CD14-positive monocyte (primary cell): Measurements from ENCODE around the gene KCNJ18. TPM values are rescaled to one million over a fixed set of nuclear protein-coding genes. Genes with fewer than 3 reads are reported as not detected.
"Not testable (repeated sequence)": the region's sequence is repeated elsewhere in the genome, so short reads cannot be mapped to it uniquely, and the experiment has no call there.

Experiments
- DNase-seq, 3 donors: peaks; one replicate each; pipeline ENCODE4 v3.0.0-alpha.2; 2011 to 2022
- H2AFZ ChIP-seq: 2 replicates; pipeline ENCODE4 v1.6.0; 2012; ENCODE audit warnings: mild to moderate bottlenecking, low read depth, low read length, inconsistent platforms; ENCODE audit not compliant: insufficient read depth, poor library complexity, severe bottlenecking
- H3K27ac ChIP-seq, 2 donors: 1 replicate in 1 of 2; 2 replicates in 1 of 2; pipeline ENCODE4 v1.5.1; 2012 to 2013; ENCODE audit warnings: low read length in 2 of 2, control low read depth in 1 of 2, inconsistent platforms in 1 of 2, low read depth in 1 of 2, mild to moderate bottlenecking in 1 of 2
- H3K27me3 ChIP-seq, 2 donors: one replicate each; pipeline versions ENCODE4 v1.6.0 to v1.6.1; 2011 to 2013; ENCODE audit warnings: low read length in 2 of 2; ENCODE audit not compliant: control insufficient read depth in 2 of 2, insufficient read depth in 2 of 2
- H3K36me3 ChIP-seq, 2 donors: replicated peaks in 1 of 2; 1 replicate in 1 of 2; 2 replicates in 1 of 2; pipeline versions ENCODE4 v1.5.1 to v1.6.1; 2012 to 2013; ENCODE audit warnings: low read length in 2 of 2, control low read depth in 1 of 2, inconsistent platforms in 1 of 2, mild to moderate bottlenecking in 1 of 2; ENCODE audit not compliant: insufficient read depth in 2 of 2, control insufficient read depth in 1 of 2
- H3K4me1 ChIP-seq, 2 donors: 1 replicate in 1 of 2; 2 replicates in 1 of 2; pipeline versions ENCODE4 v1.5.1 to v1.6.1; 2012 to 2013; ENCODE audit warnings: low read length in 2 of 2, control low read depth in 1 of 2, inconsistent platforms in 1 of 2, mild to moderate bottlenecking in 1 of 2, moderate library complexity in 1 of 2; ENCODE audit not compliant: insufficient read depth in 2 of 2, control insufficient read depth in 1 of 2
- H3K4me2 ChIP-seq: replicated peaks from 2 replicates; pipeline ENCODE3; 2012; ENCODE audit warnings: low read length, moderate library complexity, mild to moderate bottlenecking; ENCODE audit not compliant: poor library complexity, severe bottlenecking; ENCODE audit errors: extremely low read depth
- H3K4me3 ChIP-seq, 3 experiments: fragments of 200-600 bp in 1 of 3; sonication (generic) in 1 of 3; replicated peaks in 1 of 3; 1 replicate in 2 of 3; 2 replicates in 1 of 3; pipeline ENCODE4 v1.5.1; 2011 to 2013; ENCODE audit warnings: low read length in 3 of 3, mild to moderate bottlenecking in 3 of 3, control low read depth in 2 of 3, low read depth in 2 of 3, inconsistent platforms in 1 of 3, moderate library complexity in 1 of 3
- H3K79me2 ChIP-seq: 2 replicates; pipeline ENCODE4 v1.6.0; 2012; ENCODE audit warnings: mild to moderate bottlenecking, control low read depth, inconsistent platforms, low read length, moderate library complexity; ENCODE audit not compliant: insufficient read depth
- H3K9ac ChIP-seq: 2 replicates; pipeline ENCODE4 v1.6.0; 2017; ENCODE audit warnings: low read length, mild to moderate bottlenecking; ENCODE audit not compliant: insufficient read depth, poor library complexity, severe bottlenecking
- H3K9me3 ChIP-seq, 2 donors: replicated peaks in 1 of 2; 1 replicate in 1 of 2; 2 replicates in 1 of 2; pipeline versions ENCODE4 v1.5.1 to v1.6.1; 2012 to 2013; ENCODE audit warnings: low read length in 2 of 2, control low read depth in 1 of 2; ENCODE audit not compliant: control insufficient read depth in 1 of 2, insufficient read depth in 1 of 2
- H4K20me1 ChIP-seq: 2 replicates; pipeline ENCODE4 v1.6.0; 2012; ENCODE audit warnings: mild to moderate bottlenecking, low read length, control low read depth, moderate library complexity; ENCODE audit not compliant: insufficient read depth
- H3K27ac Mint-ChIP-seq, 7 donors: one replicate each; pipeline ENCODE4 v1.8.0; 2020; ENCODE audit warnings: mild to moderate bottlenecking in 7 of 7, mixed read lengths in 7 of 7, moderate library complexity in 6 of 7, inconsistent platforms in 2 of 7
- H3K27me3 Mint-ChIP-seq, 3 donors: one replicate each; pipeline ENCODE4 v1.8.0; 2021 to 2022; ENCODE audit warnings: low read depth in 3 of 3, mild to moderate bottlenecking in 3 of 3, mixed read lengths in 3 of 3, moderate library complexity in 3 of 3, inconsistent platforms in 1 of 3
- H3K36me3 Mint-ChIP-seq, 2 donors: one replicate each; pipeline ENCODE4 v1.8.0; 2020; ENCODE audit warnings: mixed read lengths in 2 of 2, inconsistent platforms in 1 of 2, mild to moderate bottlenecking in 1 of 2
- H3K4me1 Mint-ChIP-seq: one replicate; pipeline ENCODE4 v1.8.0; 2020; ENCODE audit warnings: mild to moderate bottlenecking, mixed read lengths
- H3K4me3 Mint-ChIP-seq, 2 donors: one replicate each; pipeline ENCODE4 v1.8.0; 2020; ENCODE audit warnings: mild to moderate bottlenecking in 2 of 2, mixed read lengths in 2 of 2, moderate library complexity in 1 of 2
- H3K9me3 Mint-ChIP-seq, 7 donors: one replicate each; pipeline ENCODE4 v1.8.0; 2020 to 2022; ENCODE audit warnings: mixed read lengths in 7 of 7, mild to moderate bottlenecking in 6 of 7, moderate library complexity in 6 of 7, inconsistent platforms in 2 of 7
- WGBS: methylation state at CpG from one replicate; pipeline ENCODE4 v1.1.5; 2013; ENCODE audit warnings: missing lambda C conversion rate; ENCODE audit not compliant: insufficient coverage; 5-methylcytosine and 5-hydroxymethylcytosine counted together
- intact Hi-C, 2 donors: fragments of 100-400 bp; cut with micrococcal nuclease; formaldehyde crosslinking; loops; one replicate each; pipeline versions ENCODE4 v1.15.0 to v1.15.1; 2023
- polyA plus RNA-seq, 3 donors: library from polyadenylated mRNA; depleted of rRNA in 1 of 3; unstranded in 2 of 3; stranded (reverse) in 1 of 3; fragments of 300-500 nt in 2 of 3; fragments of >200 nt in 1 of 3; fragmentation: Illumina TruSeq in 2 of 3; gene quantifications; 1 replicate in 2 of 3; 2 replicates in 1 of 3; pipeline ENCODE4 v1.2.3, GENCODE V29; 2012 to 2021

The KCNJ18 gene
- polyA plus RNA-seq, 3 donors: not detected

DNA sequence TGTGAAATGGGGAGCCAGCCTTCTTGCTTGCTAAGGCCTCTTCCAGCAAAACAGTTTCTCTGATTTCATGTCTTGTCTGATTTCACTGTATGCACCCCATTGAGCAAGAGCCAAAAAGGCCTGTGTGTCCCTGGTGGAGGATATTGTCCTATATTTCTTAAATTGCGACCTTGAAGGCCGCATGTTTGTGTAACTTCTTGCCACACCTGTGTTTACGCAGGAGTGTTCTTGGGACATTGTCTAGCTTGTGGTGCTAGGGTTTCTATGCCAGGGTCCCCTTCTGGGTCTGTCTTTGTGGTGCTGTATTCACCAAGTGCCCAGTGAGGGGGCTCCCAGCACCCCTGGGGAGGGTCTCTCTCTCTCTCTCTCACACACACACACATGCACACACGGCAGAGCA, 6.8 kb downstream of the KCNJ18 start:
- H3K4me2 ChIP-seq, H3K9ac ChIP-seq, H3K27me3 ChIP-seq, DNase-seq, H3K27ac Mint-ChIP-seq, H3K27ac ChIP-seq, H3K27me3 Mint-ChIP-seq, H3K36me3 ChIP-seq, H3K36me3 Mint-ChIP-seq, intact Hi-C loops, H3K4me1 ChIP-seq, H3K79me2 ChIP-seq, H3K4me1 Mint-ChIP-seq, H3K4me3 ChIP-seq, H4K20me1 ChIP-seq, H2AFZ ChIP-seq, H3K4me3 Mint-ChIP-seq: not testable (repeated sequence)
- WGBS: 80% methylated on average over 1 of the region's 4 CpGs
- peaks cover 0 to 26% (median 13%) of the 10 kb centered on the region in 7 donors for H3K9me3 Mint-ChIP-seq
- peaks cover 7 to 14% of the 10 kb centered on the region in 2 donors for H3K9me3 ChIP-seq

DNA sequence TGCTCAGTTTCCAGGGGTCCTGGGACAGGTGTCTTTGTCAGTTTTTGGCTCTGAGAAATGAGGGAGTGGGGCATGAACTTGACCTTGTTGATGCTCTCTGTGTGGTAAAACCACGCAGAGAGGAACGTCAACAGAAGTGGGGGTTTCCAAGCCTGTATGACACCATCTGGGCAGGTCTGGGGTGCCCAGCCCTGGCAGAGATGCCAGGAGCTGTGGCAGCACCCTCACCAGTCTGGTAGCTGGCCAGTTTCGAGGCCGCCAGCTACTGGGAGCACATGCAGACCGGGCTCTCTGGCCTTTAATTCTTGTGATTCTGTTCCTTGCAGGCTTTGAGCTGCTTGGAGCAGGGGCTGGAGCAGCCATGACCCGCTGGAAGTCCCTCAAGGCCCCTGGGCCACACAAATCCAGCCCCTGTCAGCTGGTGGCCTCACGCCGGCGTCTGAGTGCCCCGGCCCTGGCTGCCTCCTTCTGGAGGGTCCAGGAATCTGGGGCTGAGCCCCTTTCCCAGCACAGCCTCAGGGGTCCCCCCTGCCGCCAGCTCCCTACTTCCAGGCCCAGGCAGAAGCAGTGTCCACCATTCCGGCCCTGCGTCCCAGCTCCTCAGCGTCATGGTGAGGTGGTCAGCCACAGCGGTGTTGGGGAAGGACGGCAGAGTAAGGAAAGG, 7.4 kb downstream of the KCNJ18 start:
- H3K4me1 Mint-ChIP-seq, H3K27me3 Mint-ChIP-seq, H3K79me2 ChIP-seq, H3K4me3 Mint-ChIP-seq, H3K27ac Mint-ChIP-seq, H3K4me2 ChIP-seq, H3K4me1 ChIP-seq, H3K36me3 ChIP-seq, DNase-seq, H3K9ac ChIP-seq, H3K27ac ChIP-seq, H4K20me1 ChIP-seq, H3K4me3 ChIP-seq, H2AFZ ChIP-seq, H3K27me3 ChIP-seq, intact Hi-C loops, H3K36me3 Mint-ChIP-seq: not testable (repeated sequence)
- H3K9me3 Mint-ChIP-seq: peaks cover 2 to 32% (median 16%) of the 10 kb centered on the region in 7 donors
- WGBS: 80% methylated on average over 11 of the region's 16 CpGs
- peaks cover 7 to 14% of the 10 kb centered on the region in 2 donors for H3K9me3 ChIP-seq

DNA sequence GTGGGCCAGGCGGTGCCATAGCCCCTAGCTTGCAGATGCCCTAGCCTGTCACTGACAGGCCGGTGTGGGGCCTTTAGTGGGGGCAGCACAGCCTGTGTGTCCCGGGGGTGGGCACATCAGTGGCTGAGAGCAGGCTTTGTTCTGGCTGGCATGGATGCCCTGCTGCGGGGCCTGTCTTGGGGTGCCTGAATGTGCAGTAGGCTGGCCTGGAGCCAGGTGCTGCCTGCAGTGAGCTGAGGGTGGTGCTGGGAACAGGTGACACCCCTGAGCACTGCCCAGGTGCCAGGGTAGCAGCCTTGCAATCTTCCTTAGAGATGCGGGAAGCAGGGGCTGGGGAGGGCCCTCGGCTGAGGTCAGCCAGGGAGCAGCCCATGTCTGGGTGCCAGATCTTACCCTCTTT, 8.8 kb downstream of the KCNJ18 start:
- not testable (repeated sequence) for H3K27me3 Mint-ChIP-seq

DNA sequence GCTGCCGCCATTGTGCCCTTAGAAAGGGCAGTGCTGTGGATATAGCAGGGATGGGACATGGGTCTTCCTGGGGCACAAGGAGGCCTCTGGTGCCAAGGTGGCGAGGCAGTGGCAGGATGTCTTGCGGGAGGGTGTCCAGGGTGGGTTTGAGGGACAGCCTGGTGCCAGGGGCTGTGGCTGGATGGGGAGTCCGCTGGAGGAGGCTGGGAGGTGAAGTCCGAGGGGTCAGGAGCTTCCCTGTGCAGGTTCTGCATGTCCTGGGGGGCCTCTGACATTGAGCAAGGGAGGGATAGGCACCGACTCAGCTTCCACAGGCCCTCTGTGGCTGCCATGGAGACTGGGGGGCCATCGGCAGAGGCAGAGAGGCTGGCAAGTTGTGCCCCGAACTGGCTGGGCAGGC, 9.7 kb downstream of the KCNJ18 start:
- H3K4me3 Mint-ChIP-seq, H3K4me2 ChIP-seq, DNase-seq, H3K79me2 ChIP-seq, H3K9me3 ChIP-seq, H2AFZ ChIP-seq, H3K27me3 Mint-ChIP-seq, H4K20me1 ChIP-seq, H3K27ac Mint-ChIP-seq, intact Hi-C loops, H3K4me3 ChIP-seq, H3K4me1 ChIP-seq, H3K9ac ChIP-seq, H3K4me1 Mint-ChIP-seq, H3K36me3 Mint-ChIP-seq, H3K27me3 ChIP-seq, H3K36me3 ChIP-seq, H3K27ac ChIP-seq: not testable (repeated sequence)
- 91% methylated on average over 5 of the region's 8 CpGs for WGBS
- peaks cover 6 to 37% (median 16%) of the 10 kb centered on the region in 7 donors for H3K9me3 Mint-ChIP-seq

More for the DNA sequence above, 8.8 kb downstream of the KCNJ18 start:
- intact Hi-C loops, H3K4me1 ChIP-seq, DNase-seq, H3K36me3 Mint-ChIP-seq, H3K79me2 ChIP-seq, H3K27me3 ChIP-seq, H3K27ac ChIP-seq, H3K9ac ChIP-seq, H4K20me1 ChIP-seq, H3K36me3 ChIP-seq, H3K4me3 ChIP-seq, H3K27ac Mint-ChIP-seq, H3K4me2 ChIP-seq, H3K4me3 Mint-ChIP-seq, H3K4me1 Mint-ChIP-seq, H2AFZ ChIP-seq: not testable (repeated sequence)
- peaks cover 7 to 10% of the 10 kb centered on the region in 2 donors for H3K9me3 ChIP-seq
- peaks cover 6 to 39% (median 16%) of the 10 kb centered on the region in 7 donors for H3K9me3 Mint-ChIP-seq
- no CpG with 5 or more reads among the region's 6 CpGs for WGBS
